GM12875 (cell line): ENCODE measurements around the gene PAK5.

ENCODE experiments used
- H3K4me3 ChIP-seq: one replicate; pipeline ENCODE4 v1.5.1; 2011; ENCODE audit warnings: low read depth, low read length, control low read depth
- TF ChIP-seq, protein P1 (sequence below): IDR thresholded peaks from 2 replicates; pipeline ENCODE4 v1.5.1; 2011; ENCODE audit warnings: low read depth, mild to moderate bottlenecking, control low read depth, inconsistent platforms, low read length, moderate library complexity, borderline replicate concordance; ENCODE audit not compliant: insufficient read depth

Gene PAK5

DNA sequence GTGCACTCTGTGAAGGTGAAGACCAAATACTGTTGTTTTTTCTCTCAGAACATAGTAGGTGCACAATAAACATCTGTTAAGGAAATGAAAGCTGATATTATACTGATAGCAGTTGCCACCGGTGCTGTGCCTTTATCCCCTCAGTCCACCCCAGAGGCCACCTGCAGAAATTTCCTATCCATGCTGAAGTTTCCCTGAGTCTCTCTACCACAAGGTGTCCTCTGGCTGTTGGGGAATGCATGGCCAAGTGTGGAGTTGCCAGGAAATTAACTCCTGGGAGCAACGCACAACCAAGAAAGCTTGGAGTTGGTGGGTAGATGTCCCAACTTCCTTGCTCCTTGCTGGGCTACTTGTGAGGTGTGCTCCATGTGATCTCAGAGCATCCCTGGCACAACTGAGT lies 210.3 kb downstream of the PAK5 start:
- no peak overlapping the region for H3K4me3 ChIP-seq
- TF ChIP-seq, protein P1, sequence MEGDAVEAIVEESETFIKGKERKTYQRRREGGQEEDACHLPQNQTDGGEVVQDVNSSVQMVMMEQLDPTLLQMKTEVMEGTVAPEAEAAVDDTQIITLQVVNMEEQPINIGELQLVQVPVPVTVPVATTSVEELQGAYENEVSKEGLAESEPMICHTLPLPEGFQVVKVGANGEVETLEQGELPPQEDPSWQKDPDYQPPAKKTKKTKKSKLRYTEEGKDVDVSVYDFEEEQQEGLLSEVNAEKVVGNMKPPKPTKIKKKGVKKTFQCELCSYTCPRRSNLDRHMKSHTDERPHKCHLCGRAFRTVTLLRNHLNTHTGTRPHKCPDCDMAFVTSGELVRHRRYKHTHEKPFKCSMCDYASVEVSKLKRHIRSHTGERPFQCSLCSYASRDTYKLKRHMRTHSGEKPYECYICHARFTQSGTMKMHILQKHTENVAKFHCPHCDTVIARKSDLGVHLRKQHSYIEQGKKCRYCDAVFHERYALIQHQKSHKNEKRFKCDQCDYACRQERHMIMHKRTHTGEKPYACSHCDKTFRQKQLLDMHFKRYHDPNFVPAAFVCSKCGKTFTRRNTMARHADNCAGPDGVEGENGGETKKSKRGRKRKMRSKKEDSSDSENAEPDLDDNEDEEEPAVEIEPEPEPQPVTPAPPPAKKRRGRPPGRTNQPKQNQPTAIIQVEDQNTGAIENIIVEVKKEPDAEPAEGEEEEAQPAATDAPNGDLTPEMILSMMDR, result no peak

DNA sequence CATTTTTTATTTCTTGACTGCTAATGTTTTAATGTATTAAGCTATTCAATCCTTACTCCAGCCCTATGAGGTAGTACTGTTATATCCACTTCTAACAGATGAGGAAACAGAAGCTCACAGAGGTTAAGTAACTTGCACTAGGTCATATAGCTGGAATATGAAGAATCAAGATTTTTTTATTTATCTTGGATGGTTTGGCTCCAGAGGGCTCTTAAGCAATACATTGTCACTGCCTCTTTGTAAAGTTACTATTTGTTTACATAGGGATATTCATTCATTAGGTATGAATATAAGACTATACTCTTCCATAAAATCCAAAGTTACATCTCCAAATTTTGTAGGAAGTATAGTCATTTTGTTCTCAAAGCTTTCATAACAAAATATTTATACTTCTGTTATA lies 210.7 kb downstream of the PAK5 start:
- no peak overlapping the region for H3K4me3 ChIP-seq
- TF ChIP-seq, protein P1, result no peak

DNA sequence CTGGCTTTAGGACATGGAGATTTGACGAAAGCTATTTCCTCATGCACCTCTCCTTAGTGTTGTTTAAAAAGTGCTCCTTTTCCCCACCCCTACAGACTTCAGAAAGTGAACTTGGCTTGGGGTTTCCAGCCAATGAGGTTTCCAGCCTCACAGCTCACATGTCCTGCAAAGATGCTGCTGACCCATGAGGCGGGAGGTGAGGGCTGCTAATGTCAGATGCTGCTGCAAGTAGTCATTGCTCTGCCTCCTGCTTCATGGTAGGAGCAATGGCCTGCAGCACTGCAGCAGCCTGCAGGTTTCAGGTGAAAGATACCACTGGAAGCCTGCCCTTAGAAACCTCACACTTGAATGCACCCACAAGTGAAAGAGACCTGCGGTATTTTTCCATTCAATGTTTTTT lies 211.7 kb downstream of the PAK5 start:
- TF ChIP-seq, protein P1, result no peak
- no peak overlapping the region for H3K4me3 ChIP-seq

DNA sequence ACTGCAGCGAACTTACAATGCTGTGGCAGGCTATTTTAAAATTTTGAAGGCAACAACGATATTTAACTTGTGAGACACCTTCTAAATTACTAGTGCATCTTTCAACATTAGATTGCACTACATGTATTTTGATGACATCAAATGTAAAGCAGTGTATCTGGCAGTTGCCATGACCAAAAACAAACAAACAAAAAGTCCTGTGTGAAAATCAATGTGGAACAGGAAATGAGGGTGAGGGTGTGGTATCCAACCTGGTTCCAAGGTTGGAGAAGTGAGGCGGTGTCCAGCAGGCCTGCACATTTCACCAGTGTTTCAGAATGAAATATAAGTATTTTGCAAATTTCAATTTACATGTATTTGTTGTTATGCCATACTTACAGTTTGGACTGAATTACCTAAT lies 212.5 kb downstream of the PAK5 start:
- TF ChIP-seq, protein P1, result no peak

DNA sequence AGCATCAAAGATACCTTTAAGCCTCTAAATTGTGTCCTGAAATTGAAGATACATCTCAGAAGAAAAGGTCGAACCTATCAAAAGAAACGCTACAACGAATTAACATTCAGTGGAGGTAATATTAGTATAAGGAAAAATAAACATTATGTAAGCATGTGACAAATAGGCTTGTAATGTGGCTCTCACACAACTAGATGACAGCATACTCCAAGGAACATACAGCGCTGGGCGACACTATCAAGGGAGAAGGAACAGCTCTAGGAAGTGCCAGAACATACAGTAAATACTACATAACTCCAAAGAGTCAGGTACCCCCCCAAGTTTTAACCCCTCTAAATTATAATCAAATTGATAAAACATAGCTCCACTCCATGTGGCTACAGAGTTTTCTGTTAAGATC lies 220.9 kb downstream of the PAK5 start:
- H3K4me3 ChIP-seq, result no peak overlapping the region
- TF ChIP-seq, protein P1, result 0 out of 2 replicates have a peak, but pooled peaks have one; percentile 21

More for the DNA sequence above, 212.5 kb downstream of the PAK5 start:
- H3K4me3 ChIP-seq, result no peak overlapping the region

DNA sequence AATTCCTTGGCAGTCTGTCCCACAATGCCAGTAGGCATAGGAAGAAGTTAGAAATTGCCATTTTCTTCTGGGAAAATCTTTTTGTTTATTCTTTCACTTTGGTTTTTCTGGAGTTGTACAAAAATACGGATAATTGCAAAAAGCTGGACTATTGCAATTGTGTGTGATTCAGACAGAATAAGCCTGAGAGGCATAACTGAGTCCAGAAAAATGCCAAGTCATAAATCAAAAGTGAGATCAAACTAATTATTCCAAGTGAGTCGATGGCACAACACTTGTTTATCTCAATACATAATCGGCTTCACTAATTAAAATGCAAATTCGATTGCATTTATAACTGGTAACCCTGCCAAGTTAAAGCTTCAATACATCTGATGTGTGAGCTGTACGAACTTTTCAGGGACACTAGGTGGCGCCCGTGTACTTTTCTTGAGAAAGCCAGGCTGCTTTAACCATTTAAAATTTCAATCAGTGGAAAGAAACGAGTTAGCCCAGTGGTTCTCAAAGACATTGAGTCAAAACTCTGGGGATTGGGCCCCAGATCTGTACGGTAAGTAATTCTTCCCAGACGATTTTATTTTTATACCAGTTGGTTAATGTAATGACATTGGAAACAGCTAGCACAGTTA lies 221.9 kb downstream of the PAK5 start:
- TF ChIP-seq, protein P1, result peak; percentile 65

DNA sequence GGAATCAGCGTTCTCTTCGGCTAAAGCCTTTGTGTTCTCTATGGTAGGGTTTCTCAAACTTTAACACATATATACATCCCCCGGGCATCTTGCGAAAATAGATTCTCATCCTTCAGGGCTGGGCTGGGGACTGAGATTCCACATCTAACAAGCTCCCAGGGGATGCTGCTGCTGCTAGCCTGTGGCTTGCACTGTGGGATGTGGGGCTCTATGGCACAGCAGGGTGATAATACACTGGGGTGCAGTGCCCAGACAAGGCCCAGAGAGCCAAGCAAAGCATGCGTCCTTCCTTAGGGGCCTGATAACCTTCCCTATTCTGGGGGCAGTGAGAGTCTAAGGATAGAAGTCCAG lies 222.4 kb downstream of the PAK5 start:
- no peak overlapping the region for H3K4me3 ChIP-seq
- TF ChIP-seq, protein P1, result no peak

More for the DNA sequence above, 221.9 kb downstream of the PAK5 start:
- no peak overlapping the region for H3K4me3 ChIP-seq
